NK-92 treated with Interleukin-12 subunit alpha and Interleukin-12 subunit beta, amount 100 ng/mL, for 24 hours (cell line): ENCODE data around the gene PXMP4.

Experiments
- DNase-seq: peaks from one replicate; lab custom pipeline; 2025; lab: John Stamatoyannopoulos, UW

PXMP4 gene

DNA sequence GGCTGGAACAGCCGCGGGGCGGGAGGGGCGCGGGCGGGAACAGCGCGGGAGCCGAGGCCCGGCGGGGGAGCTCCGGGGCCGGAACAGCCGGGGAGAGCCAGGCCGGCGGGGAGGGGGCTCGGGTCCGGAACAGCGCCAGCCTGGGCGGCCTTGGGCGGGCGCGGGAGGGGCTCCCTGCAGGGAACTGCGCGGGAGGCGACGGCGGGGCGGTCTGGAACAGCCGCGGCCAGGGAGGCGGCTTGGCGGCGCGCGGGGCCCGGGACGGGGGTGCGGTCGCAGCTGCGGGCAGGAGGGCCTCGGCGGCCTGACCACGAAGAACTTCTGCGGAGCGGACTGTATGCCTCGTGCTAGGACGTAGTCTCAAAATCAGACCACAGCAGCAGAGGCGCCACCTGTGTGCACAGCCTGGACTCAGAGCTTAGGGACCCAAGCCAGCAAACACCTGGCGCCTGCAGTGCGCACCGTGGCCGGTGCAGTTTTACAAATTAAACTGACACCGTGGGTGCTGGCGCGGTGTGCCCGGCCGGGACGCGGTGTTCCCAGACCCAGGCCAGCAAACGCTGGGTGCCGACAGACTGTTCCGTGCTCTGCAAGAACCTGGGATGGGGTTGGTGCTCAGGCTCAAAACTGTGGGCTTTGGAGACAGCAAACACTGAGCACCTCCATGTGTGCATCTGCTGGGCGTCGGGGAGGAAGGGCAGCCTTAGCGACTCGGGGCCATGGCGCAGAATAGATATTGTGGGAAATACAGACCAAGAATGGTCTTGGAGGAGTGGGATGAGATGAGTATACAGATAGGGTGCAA lies 12.3 kb upstream of the PXMP4 start:
- peak; percentile 80 for DNase-seq

DNA sequence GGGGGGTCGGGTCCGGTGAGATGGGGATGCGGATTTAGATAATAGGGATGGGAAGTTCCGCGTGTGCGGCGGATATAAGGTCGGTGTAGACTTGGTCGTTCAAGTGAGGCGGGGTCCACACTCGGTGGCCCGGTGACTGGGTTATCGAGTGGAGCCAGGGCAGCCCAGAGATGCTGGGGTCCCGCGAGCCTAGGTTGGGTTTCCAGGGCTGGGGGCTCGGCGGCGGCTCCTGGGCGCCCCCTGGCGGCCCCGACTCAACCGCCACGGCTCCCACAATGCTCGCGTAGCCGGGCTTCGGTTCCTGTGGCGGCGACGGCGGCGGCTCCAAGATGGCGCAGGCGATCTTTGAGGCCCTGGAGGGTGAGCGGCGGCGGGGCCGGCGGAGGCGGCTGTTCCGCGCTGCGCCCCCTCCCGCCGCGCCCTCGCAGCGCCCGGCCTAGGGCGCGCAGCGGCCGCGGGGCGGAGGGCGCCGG lies 11.6 kb upstream of the PXMP4 start, which contains the start of gene ZNF341:
Gene ZNF341 (plus strand): TSS at position 304 of the 473 bp plus-strand sequence. CDS start 26 bp downstream, at position 330.
- peak; percentile 80 for DNase-seq

DNA sequence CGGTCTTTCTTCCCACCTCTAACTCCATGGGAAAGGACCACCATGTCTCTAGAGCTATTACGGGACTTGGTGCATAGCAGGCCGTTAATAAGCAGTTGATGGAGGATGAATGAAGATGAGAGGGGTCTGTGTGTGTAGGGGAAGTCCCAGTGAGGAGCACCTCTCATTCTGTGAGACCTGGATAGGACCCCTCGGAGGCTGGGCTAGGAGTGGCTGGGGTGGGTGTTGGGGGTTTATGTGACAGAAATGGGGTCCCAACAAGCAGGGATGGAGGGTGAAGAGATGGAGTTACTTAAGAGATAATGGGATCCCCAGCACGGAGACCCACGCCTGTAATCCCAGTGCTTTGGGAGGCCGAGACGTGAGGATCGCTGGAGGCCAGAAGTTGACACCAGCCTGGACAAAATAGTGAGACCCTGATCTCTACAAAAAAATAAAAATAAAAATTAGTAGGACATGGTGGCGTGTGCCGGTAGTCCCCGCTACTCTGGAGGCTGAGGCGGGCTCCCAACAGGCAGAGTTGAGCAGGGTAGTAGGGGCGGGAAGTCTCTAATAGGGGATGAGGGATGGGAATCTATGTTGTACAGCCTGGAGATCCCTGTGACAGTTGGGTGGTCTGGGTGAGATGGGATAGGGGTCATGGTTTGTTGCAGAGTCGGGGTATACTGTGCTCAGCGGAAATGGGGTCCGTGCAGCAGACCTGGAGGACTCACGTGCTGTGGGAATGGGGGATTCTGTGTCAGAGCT lies 11.0 kb upstream of the PXMP4 start:
- no peak for DNase-seq

DNA sequence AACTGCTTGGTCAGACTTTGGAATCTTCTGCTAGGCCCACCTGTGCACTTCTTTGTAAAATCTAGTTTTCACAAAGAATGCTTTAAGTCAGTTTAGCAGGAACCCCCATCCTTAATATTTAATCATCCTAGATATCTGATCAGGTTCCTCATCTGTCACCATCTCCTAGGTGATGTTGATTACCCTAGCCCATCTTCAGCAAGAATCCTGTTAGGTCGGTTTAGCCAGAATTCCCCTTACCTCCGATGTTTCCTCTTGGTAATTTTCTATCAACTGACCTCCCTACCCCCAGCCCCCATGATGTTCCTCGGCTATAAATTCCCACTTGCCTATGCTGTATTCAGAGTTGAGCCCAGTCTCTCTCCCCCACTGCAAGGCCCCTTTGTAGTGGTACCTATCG lies 9.0 kb upstream of the PXMP4 start:
- no peak for DNase-seq

DNA sequence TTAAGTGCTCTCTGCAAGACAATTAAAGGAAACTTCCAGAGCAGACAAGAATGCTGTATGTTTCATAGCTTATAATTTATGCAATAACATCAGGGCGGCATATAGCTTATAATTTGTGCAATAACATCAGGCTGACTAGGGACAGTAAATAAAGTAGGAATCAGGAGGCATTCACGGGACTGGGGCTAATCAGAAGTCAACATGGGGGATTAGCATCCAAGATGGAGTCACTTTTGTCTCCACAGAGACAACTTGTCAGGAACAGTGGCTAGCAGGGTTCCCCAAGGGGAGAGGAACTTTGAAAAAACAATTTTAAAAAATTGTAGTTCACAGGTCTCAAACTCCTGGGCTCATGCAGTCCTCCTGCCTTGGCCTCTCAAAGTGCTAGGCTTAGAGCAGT lies 8.4 kb upstream of the PXMP4 start:
- DNase-seq = no peak

DNA sequence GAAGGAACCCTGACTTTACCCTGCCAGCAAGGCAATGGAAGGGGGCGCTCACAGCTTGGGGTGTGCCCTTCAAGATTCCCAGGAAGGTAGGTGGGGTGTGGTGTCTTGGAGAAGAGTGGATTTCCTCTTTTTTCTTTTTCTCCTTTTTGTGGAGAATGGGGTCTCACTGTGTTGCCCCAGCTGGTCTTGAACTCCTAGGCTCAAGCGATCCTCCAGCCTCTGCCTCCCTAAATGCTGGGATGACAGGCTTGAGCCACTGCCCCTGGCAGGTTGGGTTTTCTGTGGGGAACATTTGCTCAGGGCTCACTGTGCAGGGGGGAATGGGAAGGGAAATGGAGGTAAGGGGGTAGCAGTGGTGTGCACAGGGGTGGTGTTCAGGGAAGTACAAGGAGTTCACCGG lies 7.7 kb upstream of the PXMP4 start:
- no peak for DNase-seq

DNA sequence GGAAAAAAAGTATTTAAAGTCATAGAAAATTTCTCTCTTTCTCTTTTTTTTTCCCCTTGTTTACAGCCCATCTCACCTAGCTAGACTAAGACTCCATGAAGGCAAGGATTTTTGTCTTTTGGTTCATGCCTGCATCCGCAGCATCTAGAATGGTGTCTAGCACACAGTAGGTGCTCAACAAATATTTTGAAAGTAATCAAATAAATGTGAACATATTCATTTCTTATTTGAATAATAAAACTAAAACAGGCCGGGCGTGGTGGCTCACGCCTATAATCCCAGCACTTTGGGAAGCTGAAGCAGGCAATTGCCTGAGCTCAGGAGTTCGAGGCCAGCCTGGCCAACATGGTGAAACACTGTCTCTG lies 7.0 kb upstream of the PXMP4 start:
- DNase-seq = no peak

DNA sequence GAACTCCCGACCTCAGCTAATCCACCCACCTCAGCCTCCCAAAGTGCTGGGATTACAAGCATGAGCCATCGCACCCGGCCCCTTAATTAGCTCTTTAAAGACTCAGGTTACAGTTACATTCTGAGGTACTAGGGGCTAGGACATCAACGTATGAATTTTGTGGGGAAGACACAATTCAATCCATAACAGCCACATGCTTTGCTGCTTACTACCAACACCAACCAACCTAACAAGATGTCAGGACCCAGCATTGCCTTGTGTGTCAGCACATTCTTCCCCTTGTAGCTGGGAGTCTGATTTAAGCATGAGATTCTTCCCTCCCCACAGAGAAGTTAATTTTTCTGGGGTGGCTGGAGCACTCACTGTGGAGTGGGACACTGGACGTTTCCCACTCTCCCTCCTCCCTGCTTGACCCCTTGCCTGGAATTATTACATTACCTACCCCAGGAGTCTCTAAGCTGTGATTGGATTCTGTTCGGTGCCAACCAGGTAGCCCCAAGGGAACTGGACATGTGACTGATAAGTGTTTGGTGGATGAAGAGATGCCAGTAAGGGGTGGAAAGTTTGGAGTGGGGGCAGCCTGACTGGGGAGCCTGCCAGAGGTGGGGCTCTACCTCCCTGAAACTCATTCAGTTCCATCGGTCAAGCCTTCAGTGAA lies 5.6 kb upstream of the PXMP4 start:
- DNase-seq = no peak

DNA sequence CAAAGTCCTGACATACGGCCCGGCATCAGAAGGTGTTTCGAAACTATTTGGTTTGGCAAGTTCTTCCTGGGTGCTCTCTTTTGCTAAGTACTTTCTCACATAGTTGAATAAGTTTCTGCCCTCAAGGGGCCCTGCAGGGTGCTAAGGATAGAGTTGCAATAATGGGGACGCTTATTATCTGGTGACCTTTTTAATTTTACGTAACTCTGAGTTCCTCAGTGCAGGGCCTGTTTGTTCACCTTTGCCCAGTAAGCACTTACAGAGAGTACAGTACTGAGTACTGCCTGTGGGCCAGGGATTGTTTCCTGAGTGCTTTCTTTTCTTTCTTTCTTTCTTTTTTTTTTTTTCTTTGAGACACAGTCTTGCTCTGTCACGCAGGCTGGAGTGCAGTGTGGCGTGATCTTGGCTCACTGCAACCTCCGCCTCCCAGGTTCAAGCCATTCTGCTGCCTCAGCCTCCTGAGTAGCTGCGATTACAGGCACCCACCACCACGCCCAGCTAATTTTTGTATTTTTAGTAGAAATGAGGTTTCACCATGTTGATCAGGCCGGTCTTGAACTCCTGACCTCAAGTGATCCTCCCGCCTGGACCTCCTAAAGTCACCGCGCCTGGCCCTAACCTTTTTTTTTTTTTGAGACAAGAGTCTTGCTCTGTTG lies 4.5 kb upstream of the PXMP4 start:
- no peak for DNase-seq

DNA sequence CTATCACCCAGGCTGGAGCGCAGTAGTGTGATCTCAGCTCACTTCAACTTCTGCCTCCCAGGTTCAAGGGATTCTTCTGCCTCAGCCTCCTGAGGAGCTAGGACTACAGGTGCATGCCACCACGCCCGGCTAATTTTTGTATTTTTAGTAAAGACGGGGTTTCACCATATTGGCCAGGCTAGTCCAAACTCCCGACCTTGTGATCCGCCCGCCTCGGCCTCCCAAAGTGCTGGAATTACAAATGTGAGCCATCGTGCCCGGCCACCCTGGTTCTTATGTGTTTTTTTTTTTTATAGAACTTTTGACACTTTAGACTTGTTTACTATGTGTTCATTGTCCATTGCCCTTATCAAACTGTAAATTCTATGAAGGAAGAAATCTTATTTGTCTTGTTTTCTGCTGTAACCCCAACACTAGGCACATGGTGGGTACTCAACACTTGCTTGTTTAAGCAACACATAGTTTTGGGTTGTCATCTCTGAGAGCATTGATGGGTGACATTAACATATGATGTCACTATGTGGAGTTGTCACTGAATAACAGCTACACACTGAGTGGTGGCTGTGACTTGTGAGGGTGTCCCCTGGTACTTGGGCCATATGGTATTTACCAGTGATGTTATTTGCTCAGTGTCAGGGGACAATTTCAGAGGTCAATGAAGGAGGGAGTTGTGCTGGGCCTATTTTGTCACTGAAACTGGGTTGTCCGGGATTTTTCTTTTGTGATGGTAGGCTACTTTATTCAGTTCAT lies 1.5 kb upstream of the PXMP4 start:
- DNase-seq = no peak

DNA sequence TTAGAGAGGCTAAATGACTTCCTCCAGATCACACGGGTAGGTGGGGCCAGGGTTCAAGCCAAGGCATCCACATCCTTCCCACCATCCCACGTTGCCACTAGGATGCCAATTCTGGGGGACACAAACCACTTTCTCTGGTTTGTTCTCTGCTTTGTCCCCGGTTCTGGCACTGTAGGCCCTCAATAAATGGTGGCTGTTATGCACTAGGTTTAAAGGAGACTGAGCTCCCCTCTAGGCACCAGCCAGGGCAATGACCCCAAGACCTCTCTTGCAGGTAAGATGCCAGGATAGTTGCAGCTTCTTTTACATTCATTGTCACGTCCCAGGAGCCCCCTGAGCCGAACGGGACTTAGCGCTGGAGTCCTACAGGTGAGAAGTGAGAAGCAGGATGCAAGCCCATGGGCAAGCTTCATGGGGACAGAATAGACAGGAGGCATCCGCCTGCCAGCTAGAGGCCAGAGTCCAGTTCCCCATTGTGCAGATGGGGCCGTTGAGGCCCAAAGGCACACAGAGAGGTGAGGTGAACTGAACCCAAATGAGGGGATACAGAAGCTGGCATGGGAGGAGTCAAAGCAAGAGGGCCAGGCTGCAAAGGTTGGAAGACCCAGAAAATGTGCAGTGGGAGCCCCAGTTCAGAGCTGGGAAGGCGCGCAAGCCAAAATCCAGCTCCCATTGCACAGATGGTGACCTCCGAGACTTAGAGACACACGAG lies 677 bp downstream of the PXMP4 start:
- DNase-seq = no peak

DNA sequence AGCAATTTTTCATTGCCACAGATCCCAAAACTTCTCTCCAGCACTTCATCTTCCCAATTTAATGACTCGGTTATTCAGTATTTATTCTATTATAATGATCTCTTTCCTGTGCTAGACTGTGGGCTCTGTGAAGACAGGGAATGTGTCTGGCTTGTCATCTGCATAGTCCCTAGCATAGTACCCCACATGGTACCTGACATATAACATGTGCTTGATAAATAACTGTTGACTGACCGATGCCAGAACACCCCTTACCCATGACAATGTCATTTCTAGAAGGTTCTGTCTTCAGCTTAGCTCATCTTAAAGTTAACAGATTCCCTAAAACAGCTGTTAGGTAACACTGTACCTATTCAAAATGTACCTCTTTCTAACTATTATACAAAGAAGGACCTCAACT lies 3.6 kb downstream of the PXMP4 start:
- DNase-seq = no peak

DNA sequence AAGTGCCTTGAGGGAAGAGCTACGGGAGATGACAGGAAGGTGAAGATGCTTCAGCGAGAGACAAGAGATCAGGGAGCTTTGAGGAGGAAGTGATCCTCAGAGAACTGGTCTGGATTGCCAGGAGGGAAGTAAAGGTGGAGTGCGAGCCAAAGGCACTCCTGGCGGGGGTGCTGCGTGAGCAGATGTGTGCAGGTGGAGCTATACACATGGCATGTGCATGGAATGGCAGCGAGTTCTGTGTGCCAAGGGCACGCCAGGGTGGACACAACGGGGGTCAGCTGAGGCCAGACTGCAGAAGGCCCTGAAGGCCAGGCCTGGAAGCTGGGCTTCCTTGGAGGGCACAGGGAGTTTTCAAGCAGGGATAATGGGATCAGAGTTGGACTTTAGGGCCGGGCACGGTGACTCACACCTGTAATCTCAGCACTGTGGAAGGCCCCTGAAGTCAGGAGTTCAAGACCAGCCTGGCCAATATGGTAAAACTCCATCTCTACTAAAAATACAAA lies 6.2 kb downstream of the PXMP4 start:
- no peak for DNase-seq

DNA sequence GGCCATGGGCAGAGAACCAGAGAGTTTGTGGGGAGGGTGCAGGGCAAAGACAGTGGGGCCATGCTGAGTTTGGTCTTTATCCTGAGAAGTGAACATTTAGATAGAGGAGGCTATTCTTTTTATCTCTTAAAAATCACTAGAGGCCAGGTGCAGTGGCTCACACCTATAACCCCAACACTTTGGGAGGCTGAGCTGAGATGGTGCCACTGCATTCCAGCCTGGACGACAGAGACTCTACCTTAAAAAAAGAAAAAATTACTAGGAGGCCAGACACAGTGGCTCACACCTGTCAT lies 8.7 kb downstream of the PXMP4 start:
- no peak for DNase-seq

DNA sequence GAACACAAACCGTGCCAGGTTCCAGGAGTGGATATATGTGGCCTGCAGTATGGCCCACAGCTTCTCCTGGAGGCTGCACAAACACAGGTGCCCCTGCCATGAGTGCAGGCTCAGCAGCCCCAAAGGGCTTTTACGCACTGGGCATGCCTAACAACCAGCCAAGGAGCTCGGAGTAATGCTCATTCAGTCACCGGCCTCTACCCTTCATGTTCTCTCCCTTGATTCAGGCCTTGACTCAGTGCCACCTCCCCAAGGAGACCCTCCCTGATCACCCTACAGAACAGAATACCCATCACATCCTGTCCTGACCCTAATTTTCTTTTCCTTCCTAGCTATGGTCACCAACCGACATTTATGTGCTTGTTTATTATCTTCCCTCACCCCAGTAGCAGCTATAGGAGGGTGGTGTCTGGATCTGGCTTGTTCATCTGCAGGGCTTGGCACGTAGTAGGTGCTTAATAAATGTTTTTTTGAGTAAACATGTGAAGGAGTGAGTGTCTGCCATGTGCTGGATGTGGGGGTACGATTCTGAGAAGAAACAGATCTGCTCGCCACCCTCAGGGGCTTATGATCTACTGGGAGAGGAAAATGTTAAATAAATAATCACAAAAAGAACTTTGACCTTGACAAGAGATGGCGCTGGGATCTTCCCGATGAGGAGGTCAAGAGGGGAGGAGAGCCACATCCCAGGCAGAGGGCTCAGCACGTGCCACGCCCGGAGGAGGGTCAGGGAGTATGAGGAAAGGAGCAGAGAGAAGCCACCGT lies 9.2 kb downstream of the PXMP4 start:
- DNase-seq = no peak

DNA sequence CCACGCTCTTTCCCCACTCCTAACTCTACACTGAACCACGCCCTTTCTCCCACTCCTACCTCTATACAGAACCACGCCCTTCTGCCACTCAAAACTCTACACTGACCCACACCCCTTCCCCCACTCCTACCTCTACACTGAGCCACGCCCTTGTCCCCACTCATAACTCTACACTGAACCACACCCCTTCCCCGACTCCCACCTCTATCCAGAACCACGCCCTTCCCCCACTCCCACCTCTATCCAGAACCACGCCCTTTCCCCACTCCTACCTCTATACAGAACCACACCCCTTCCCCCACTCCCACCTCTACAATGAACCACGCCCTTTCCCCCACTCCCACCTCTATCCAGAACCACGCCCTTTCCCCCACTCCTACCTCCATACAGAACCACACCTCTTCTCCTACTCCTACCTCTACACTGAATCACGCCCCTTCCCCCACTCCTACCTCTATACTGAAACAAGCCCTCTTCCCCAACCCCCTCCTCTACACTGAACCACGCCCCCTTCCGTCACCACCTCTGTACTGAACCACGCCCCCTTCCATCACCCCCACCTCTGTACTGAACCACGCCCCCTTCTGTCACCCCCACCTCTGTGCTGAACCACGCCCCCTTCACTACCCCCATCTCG lies 10.1 kb downstream of the PXMP4 start:
- DNase-seq = no peak

DNA sequence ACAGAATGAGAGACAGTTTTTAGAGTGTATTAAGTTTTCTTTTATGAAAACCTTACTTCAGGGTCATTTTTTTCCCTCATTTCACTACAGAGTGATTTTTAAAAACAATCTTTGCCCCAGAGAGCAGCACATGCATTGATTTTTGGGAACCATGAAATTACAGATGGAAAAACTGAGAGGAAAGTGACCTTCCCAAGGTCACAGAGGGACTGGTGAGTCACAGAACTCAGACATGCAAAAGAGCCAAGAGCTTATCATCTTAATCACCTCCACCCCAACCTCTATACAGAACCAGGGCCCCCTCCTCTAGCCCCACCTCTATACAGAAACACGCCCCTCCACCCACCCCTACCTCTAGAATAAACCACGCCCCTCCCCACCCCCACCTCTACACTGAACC lies 10.7 kb downstream of the PXMP4 start:
- DNase-seq = no peak

DNA sequence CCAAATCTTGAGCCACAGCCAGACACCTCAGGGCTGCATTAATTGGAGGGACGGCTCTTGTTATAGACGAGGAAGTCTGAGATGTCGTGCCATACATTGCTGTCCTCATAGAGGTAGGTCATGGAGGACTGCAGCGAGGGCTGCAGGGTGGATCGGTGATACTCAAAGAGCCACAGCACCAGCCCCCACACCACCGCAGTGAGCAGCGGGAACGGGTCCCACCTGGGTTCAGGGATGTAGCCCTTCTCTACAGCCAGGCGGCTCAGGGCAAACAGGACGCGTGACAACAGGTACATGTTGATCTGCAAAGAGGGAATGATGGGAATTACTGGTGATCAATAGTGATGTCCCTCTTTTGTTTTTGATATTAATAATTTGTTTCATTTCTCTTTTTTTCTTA lies 12.4 kb downstream of the PXMP4 start:
- no peak for DNase-seq

DNA sequence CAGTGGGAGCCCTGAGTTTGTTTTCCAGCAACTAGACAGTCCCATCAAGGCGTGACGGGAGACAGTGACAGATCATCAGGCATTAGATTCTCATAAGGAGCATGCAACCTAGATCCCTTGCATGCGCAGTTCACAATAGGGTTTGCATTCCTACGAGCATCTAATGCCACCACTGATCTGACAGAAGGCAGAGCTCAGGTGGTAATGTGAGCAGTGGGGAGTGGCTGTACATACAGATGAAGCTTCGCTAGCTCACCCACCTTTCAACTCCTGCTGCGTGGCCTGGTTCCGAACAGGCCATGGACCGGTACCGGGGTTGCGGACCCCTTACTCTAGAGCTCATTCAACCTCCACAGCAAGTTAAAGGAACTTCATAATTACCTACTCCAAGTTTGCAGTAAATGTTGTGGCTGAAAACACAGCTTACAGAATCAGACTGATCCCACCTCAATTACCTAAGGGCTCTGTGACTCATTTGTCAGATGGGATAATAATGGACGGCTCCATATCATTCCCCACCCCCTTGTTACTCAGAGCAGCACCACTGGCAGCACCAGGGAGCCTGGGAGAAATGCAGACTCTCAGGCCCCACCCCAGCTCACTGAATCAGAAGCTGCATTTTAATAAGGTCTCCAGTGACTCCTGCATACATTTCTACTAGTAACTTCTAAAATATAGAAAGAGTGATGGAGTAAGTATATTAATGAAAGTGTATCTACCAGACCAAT lies 15.7 kb downstream of the PXMP4 start:
- no peak for DNase-seq
